ENCODE data around the gene TBC1D32. TPM values are rescaled to one million over a fixed set of nuclear protein-coding genes. Genes with fewer than 3 reads are reported as not detected.
"Not testable (repeated sequence)": the region's sequence is repeated elsewhere in the genome, so short reads cannot be mapped to it uniquely, and the experiment has no call there.

TBC1D32 gene
- total and polyA plus RNA-seq, 2 donors (not counting 3 experiments of a cell fraction or from before 2014, with no cell fraction given) = 2.5 to 4.0 TPM

- Histone ChIP-seq H3K27me3 (ENCODE audit: control insufficient read depth in 2 of 2, insufficient read depth in 2 of 2, low read length in 2 of 2) (no peaks in the 10 kb centered on the region), H3K9ac (replicated peaks; ENCODE audit: extremely low read depth, insufficient read depth, low read length) (no peak overlapping the region), H2AFZ (ENCODE audit: low read depth, low read length) (no peak overlapping the region), H4K20me1 (replicated peaks; ENCODE audit: control insufficient read depth, extremely low read depth, insufficient read depth, low read length) (no peaks in the 10 kb centered on the region), H3K79me2 (ENCODE audit: control insufficient read depth, insufficient read depth, low read length) (no peaks in the 10 kb centered on the region), H3K36me3 (ENCODE audit: control insufficient read depth in 2 of 2, extremely low read depth in 1 of 2, insufficient read depth in 2 of 2, low read length in 2 of 2) (no peaks in the 10 kb centered on the region), H3K4me1 (ENCODE audit: control insufficient read depth, extremely low read depth, insufficient read depth, low read length) (no peaks in the 10 kb centered on the region), H3K4me3 (replicated peaks in 1 of 3; ENCODE audit: insufficient read depth in 1 of 3, low read depth in 1 of 3, low read length in 3 of 3) (no peak overlapping the region), H3K27ac (ENCODE audit: insufficient read depth, low read depth, low read length) (no peak overlapping the region), H3K9me3 (replicated peaks; ENCODE audit: control insufficient read depth, insufficient read depth, low read length) (no peaks in the 10 kb centered on the region), H3K9me1 (replicated peaks; ENCODE audit: control insufficient read depth, extremely low read depth, insufficient read depth, low read length) (no peaks in the 10 kb centered on the region), H3K4me2 (ENCODE audit: insufficient read depth, low read length) (no peak overlapping the region)
- ChIA-PET POLR2A (no interaction called here), CTCF (interaction anchor here (1.4 kb wide), 1 partner anchor 9 kb away, joined by 5 read pairs; no protein-coding TSS in a partner anchor)
- TF ChIP-seq POLR2A (IDR thresholded peaks at IDR 0.05; ENCODE audit: low read depth, low read length) (no peak), EZH2 (IDR thresholded peaks at IDR 0.05; ENCODE audit: borderline replicate concordance, low read depth, low read length, severe bottlenecking) (no peak), GATA2 (IDR thresholded peaks at IDR 0.05; ENCODE audit: insufficient read depth, insufficient read length, low read depth, low read length) (no peak), POLR2AphosphoS5 (IDR thresholded peaks at IDR 0.05; ENCODE audit: insufficient read depth, low read depth, low read length) (no peak), MYC (IDR thresholded peaks at IDR 0.05; ENCODE audit: low read depth, low read length) (no peak), JUN (IDR thresholded peaks at IDR 0.05; ENCODE audit: borderline replicate concordance, insufficient read depth, insufficient read length, low read depth) (no peak), FOS (IDR thresholded peaks at IDR 0.05; ENCODE audit: borderline replicate concordance, insufficient read depth, low read length) (no peak), CTCF (IDR thresholded peaks at IDR 0.05; ENCODE audit: extremely low read depth in 1 of 2, insufficient read depth in 1 of 2, low read depth in 1 of 2, low read length in 2 of 2) (no peak), MAX (IDR thresholded peaks at IDR 0.05; ENCODE audit: insufficient read depth, insufficient read length) (no peak)
- intact Hi-C loops (cut with micrococcal nuclease) = no loop called here
- DNase-seq (ENCODE audit: low read depth, low spot score) = no peak
- dilution Hi-C loops (cut with MboI; ENCODE audit: extremely low pct_ligation_motif_present, low sequenced_read_pairs) = no loop called here
- BruUV-seq (replicated peaks) = no TSS peak
- FAIRE-seq = no peak
Observed at GRCh38 chr6:121216928-121217327, 117.4 kb downstream of the TBC1D32 start.

- CTCF ChIA-PET; dilution Hi-C loops (cut with MboI; ENCODE audit: extremely low pct_ligation_motif_present, low sequenced_read_pairs): not testable (repeated sequence)
Observed at GRCh38 chr6:121213341-121213740, 120.9 kb downstream of the TBC1D32 start.

More at GRCh38 chr6:121213341-121213740, 120.9 kb downstream of the TBC1D32 start:
- H3K4me1 ChIP-seq (ENCODE audit: control insufficient read depth, extremely low read depth, insufficient read depth, low read length); H3K9me1 ChIP-seq (replicated peaks; ENCODE audit: control insufficient read depth, extremely low read depth, insufficient read depth, low read length); H3K27ac ChIP-seq (ENCODE audit: insufficient read depth, low read depth, low read length); H3K27me3 ChIP-seq (ENCODE audit: control insufficient read depth in 2 of 2, insufficient read depth in 2 of 2, low read length in 2 of 2); H3K4me2 ChIP-seq (ENCODE audit: insufficient read depth, low read length); H3K36me3 ChIP-seq (ENCODE audit: control insufficient read depth in 2 of 2, extremely low read depth in 1 of 2, insufficient read depth in 2 of 2, low read length in 2 of 2); H3K79me2 ChIP-seq (ENCODE audit: control insufficient read depth, insufficient read depth, low read length); H2AFZ ChIP-seq (ENCODE audit: low read depth, low read length); FAIRE-seq; POLR2A ChIA-PET; BruUV-seq (replicated peaks); H3K9me3 ChIP-seq (replicated peaks; ENCODE audit: control insufficient read depth, insufficient read depth, low read length); intact Hi-C loops (cut with micrococcal nuclease); H3K4me3 ChIP-seq (replicated peaks in 1 of 3; ENCODE audit: insufficient read depth in 1 of 3, low read depth in 1 of 3, low read length in 3 of 3); DNase-seq (ENCODE audit: low read depth, low spot score); H3K9ac ChIP-seq (replicated peaks; ENCODE audit: extremely low read depth, insufficient read depth, low read length); H4K20me1 ChIP-seq (replicated peaks; ENCODE audit: control insufficient read depth, extremely low read depth, insufficient read depth, low read length): not testable (repeated sequence)

All from endothelial cell of umbilical vein (primary cell).